Upper lobe of left lung (tissue), 4 donors: ENCODE results near the gene MLH1.

Experiments
- POLR2A ChIP-seq, 4 donors: fragments of 450-650 bp; IDR thresholded peaks; one replicate each; pipeline ENCODE4 v1.5.1; 2016 to 2017; ENCODE audit warnings: antibody characterized with exemption in 4 of 4, mild to moderate bottlenecking in 2 of 4
- TF ChIP-seq, protein P1 (sequence below), 6 experiments: fragments of 450-650 bp in 4 of 6; fragments of 200-600 bp in 2 of 6; sonication (generic) in 2 of 6; IDR thresholded peaks; one replicate each; pipeline ENCODE4 v1.5.1; 2016 to 2019; ENCODE audit warnings: antibody characterized with exemption in 6 of 6

DNA sequence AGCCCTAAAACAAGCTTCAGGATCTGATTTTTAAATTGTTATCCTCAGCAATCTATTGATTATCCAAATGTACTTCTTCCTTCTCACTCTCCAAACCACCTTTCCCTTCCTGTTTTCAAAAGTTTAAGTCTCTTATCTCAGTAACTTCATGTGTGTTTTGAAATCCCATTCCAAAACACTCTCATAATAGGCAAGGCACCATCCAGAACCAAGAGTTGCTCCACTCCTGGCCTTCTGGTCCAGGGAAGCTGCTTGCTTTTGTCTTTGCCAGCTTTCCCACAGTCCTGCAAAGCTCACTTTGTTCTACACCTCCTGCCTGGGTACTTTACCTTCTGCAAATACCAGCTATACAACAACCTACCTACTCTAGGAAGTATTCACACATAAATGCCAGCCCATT is 63.5 kb downstream of the MLH1 start:
- no peak for TF ChIP-seq POLR2A (IDR thresholded peaks at IDR 0.05)
- TF ChIP-seq, protein P1, sequence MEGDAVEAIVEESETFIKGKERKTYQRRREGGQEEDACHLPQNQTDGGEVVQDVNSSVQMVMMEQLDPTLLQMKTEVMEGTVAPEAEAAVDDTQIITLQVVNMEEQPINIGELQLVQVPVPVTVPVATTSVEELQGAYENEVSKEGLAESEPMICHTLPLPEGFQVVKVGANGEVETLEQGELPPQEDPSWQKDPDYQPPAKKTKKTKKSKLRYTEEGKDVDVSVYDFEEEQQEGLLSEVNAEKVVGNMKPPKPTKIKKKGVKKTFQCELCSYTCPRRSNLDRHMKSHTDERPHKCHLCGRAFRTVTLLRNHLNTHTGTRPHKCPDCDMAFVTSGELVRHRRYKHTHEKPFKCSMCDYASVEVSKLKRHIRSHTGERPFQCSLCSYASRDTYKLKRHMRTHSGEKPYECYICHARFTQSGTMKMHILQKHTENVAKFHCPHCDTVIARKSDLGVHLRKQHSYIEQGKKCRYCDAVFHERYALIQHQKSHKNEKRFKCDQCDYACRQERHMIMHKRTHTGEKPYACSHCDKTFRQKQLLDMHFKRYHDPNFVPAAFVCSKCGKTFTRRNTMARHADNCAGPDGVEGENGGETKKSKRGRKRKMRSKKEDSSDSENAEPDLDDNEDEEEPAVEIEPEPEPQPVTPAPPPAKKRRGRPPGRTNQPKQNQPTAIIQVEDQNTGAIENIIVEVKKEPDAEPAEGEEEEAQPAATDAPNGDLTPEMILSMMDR (IDR thresholded peaks at IDR 0.05) = no peak
